Stomach smooth muscle (tissue), 2 donors: ENCODE results near the gene SMARCD3.

Experiments used
- H3K27ac ChIP-seq: one replicate; pipeline ENCODE4 v1.7.0; 2013; ENCODE audit warnings: mild to moderate bottlenecking, low read length, inconsistent platforms
- H3K27me3 ChIP-seq, 2 donors: one replicate each; pipeline ENCODE4 v1.7.0; 2013; ENCODE audit warnings: low read length in 2 of 2; ENCODE audit not compliant: insufficient read depth in 2 of 2, control insufficient read depth in 1 of 2
- H3K36me3 ChIP-seq, 2 donors: one replicate each; pipeline ENCODE4 v1.7.0; 2013; ENCODE audit warnings: low read length in 2 of 2; ENCODE audit not compliant: control insufficient read depth in 2 of 2, insufficient read depth in 2 of 2
- H3K4me1 ChIP-seq: one replicate; pipeline ENCODE4 v1.7.0; 2013; ENCODE audit warnings: low read length; ENCODE audit not compliant: control insufficient read depth, insufficient read depth
- H3K4me3 ChIP-seq, 2 donors: one replicate each; pipeline ENCODE4 v1.7.0; 2013; ENCODE audit warnings: low read length in 2 of 2
- H3K9ac ChIP-seq, 2 donors: one replicate each; pipeline ENCODE4 v1.7.0; 2013; ENCODE audit warnings: low read length in 2 of 2, mild to moderate bottlenecking in 1 of 2
- H3K9me3 ChIP-seq, 2 donors: one replicate each; pipeline ENCODE4 v1.7.0; 2013; ENCODE audit warnings: low read length in 2 of 2; ENCODE audit not compliant: control insufficient read depth in 2 of 2
- donor health status: healthy.
- donor health status: Pancreatic carcinoma.

SMARCD3 gene

DNA sequence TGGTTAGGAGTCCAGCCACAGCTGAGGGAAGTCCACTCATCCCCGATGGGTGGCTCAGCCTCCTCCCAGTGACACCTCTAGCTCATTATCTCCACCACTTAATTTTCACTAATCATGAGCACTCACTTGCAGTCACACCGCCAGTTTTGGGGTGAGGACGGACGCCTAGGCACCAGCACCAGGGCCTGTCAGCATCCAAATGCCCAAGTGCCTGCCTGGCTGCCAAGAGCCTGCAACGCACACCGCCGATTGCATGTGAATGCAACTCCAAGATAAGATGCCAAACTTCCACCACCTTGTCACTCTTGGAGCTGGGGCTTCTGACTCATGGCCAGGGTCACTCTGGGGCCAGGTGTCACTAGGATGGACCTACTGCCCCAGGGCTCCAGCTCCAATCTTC lies 24.4 kb upstream of the SMARCD3 start:
- Histone ChIP-seq H3K4me1 (peaks cover 24% of the 10 kb centered on the region), H3K4me3 (no peak overlapping the region), H3K27me3 (no peaks in the 10 kb centered on the region), H3K36me3 (peaks cover 0 to 2% of the 10 kb centered on the region in 2 donors), H3K27ac (no peak overlapping the region), H3K9me3 (no peaks in the 10 kb centered on the region), H3K9ac (no peak overlapping the region)

- Histone ChIP-seq H3K9ac (no peak overlapping the region), H3K4me3 (no peak overlapping the region), H3K9me3 (no peaks in the 10 kb centered on the region), H3K27me3 (no peaks in the 10 kb centered on the region), H3K27ac (no peak overlapping the region), H3K36me3 (peaks cover 0 to 2% of the 10 kb centered on the region in 2 donors), H3K4me1 (peaks cover 19% of the 10 kb centered on the region)
Observed at GRCh38 chr7:151272405-151272804, 23.9 kb upstream of the SMARCD3 start.

GRCh38 chr7:151271699-151272355 lies 23.3 kb upstream of the SMARCD3 start:
- peaks cover 0 to 2% of the 10 kb centered on the region in 2 donors for H3K36me3 ChIP-seq
- no peak overlapping the region for H3K9ac ChIP-seq
- H3K4me1 ChIP-seq, result peaks cover 15% of the 10 kb centered on the region
- no peak overlapping the region for H3K27ac ChIP-seq
- no peaks in the 10 kb centered on the region for H3K9me3 ChIP-seq
- no peaks in the 10 kb centered on the region for H3K27me3 ChIP-seq
- H3K4me3 ChIP-seq, result no peak overlapping the region

DNA sequence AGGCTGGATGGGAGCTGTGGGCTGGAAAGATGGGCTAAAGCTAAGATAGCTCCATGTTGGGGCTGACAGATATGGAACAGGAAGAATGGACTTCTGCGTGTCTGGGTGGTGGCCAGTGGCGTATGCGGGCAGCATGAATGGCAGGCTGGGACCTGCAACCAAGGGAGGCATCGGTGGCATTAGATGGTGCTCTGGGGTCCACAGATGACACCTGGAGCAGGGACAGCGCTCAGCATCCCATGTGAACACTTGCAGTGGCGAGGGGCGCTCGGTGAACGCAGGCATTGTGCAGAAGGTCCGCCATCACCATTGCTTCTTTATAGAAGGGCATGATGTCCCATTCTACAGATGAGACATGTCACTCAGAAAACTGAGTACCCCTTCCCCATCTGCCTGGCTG lies 21.0 kb upstream of the SMARCD3 start:
- Histone ChIP-seq H3K9ac (no peak overlapping the region), H3K4me3 (no peak overlapping the region), H3K27me3 (no peaks in the 10 kb centered on the region), H3K9me3 (no peaks in the 10 kb centered on the region), H3K4me1 (peaks cover 5% of the 10 kb centered on the region), H3K27ac (no peak overlapping the region), H3K36me3 (peaks cover 0 to under 1% of the 10 kb centered on the region in 2 donors)

DNA sequence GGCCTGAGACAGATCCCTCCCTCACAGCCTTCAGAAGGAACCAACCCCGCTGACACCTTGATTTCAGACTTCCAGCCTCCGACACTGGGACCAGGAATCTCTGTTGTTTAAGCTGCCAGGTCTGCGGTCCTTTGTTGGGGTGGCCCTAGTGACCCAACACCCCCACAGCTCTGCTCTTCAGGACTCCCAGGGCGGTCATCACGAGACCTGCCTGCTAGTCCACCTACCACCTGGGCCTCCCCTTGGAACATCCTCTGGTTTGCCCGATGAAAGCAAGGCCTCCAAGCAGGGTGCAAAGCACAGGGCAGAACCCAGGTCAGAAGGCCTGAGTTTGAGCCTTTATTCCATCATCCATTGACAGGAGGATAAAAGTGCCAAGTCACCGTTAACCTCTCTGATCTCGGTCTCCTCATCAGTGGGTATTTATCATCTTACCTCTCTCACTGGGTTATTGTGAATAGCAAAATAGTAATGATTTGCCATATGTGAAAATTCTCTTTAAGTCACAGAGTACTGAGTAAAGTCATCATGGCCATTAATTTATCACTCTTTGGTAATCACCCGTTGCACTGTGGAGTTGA lies 16.9 kb upstream of the SMARCD3 start:
- H3K27me3 ChIP-seq, result no peaks in the 10 kb centered on the region
- no peaks in the 10 kb centered on the region for H3K9me3 ChIP-seq
- no peaks in the 10 kb centered on the region for H3K36me3 ChIP-seq
- no peak overlapping the region for H3K4me3 ChIP-seq
- H3K27ac ChIP-seq, result no peak overlapping the region
- H3K4me1 ChIP-seq, result no peaks in the 10 kb centered on the region
- no peak overlapping the region for H3K9ac ChIP-seq

DNA sequence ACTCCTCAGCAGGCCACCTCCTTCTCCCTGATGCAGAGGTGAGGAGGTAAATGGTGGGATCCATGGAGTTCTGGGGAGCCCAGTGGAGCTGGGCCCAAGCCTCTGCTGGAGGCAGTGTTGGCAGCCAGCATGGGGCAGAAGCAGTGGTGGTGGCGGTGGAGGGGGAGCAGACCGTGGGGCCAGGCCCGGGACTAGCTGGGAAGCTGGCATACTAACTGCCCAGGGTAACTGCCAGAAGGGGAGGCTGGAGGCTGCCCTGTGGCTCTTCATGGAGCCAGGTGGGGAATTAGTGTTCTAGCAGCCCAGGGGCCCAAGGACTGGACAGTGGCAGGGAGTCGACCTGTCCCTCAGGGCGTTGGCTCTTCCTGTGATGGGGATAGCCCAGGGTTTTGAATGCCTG lies 16.1 kb upstream of the SMARCD3 start:
- no peak overlapping the region for H3K4me3 ChIP-seq

DNA sequence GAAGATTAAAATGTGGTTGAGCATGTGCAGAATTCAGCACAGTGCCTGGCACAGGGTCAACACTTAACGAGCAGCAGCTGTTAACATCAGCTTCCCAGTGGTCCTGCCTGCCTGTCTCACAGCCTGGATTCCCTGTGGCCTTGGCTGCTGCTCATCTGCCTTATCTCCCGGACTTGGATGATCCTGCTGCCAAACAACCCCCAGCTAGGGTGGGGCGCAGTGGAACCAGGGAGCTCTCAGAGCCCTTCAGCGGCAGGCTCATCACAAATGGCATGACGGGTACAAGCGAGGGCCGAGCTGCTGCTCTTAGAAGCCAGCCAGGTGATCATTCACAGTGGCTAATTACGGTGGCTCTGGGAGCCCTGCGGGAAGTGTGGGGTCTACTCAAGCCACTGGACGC lies 13.0 kb upstream of the SMARCD3 start:
- Histone ChIP-seq H3K9me3 (no peaks in the 10 kb centered on the region), H3K27ac (no peak overlapping the region), H3K4me1 (no peaks in the 10 kb centered on the region), H3K27me3 (no peaks in the 10 kb centered on the region), H3K9ac (no peak overlapping the region), H3K4me3 (no peak overlapping the region), H3K36me3 (no peaks in the 10 kb centered on the region)

More for the DNA sequence above, 16.1 kb upstream of the SMARCD3 start:
- Histone ChIP-seq H3K9ac (no peak overlapping the region), H3K9me3 (no peaks in the 10 kb centered on the region), H3K27me3 (no peaks in the 10 kb centered on the region), H3K4me1 (no peaks in the 10 kb centered on the region), H3K36me3 (no peaks in the 10 kb centered on the region), H3K27ac (no peak overlapping the region)

DNA sequence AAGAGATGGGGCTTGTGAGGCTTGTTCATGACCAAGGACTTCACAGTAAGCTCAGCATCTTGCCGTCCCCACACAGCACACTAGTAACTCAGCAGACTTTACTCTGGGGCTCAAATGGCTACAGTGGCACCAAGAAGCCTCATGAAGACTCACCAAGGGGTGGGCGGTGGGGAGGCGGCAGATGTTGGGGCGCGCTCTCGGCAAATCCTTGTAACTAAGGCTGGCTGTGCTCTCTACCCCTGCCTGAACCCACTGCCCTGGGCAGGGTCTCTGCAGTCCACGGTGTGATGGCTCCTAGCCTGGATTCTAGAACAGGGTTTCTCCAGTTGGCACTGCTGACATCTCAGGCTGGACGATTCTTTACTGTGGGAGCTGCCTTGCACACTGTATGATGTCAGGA lies 12.4 kb upstream of the SMARCD3 start:
- Histone ChIP-seq H3K9me3 (no peaks in the 10 kb centered on the region), H3K9ac (no peak overlapping the region), H3K27ac (no peak overlapping the region), H3K27me3 (no peaks in the 10 kb centered on the region), H3K4me1 (no peaks in the 10 kb centered on the region), H3K4me3 (no peak overlapping the region), H3K36me3 (no peaks in the 10 kb centered on the region)

GRCh38 chr7:151260471-151260870 lies 12.0 kb upstream of the SMARCD3 start:
- H3K4me3 ChIP-seq, result no peak overlapping the region
- H3K27me3 ChIP-seq, result no peaks in the 10 kb centered on the region
- no peaks in the 10 kb centered on the region for H3K9me3 ChIP-seq
- H3K9ac ChIP-seq, result no peak overlapping the region
- H3K36me3 ChIP-seq, result no peaks in the 10 kb centered on the region
- no peaks in the 10 kb centered on the region for H3K4me1 ChIP-seq
- no peak overlapping the region for H3K27ac ChIP-seq

- Histone ChIP-seq H3K27ac (no peak overlapping the region), H3K9ac (no peak overlapping the region), H3K36me3 (no peaks in the 10 kb centered on the region), H3K9me3 (no peaks in the 10 kb centered on the region), H3K4me1 (peaks cover 14% of the 10 kb centered on the region), H3K27me3 (no peaks in the 10 kb centered on the region), H3K4me3 (no peak overlapping the region)
Observed at GRCh38 chr7:151257990-151258389, 9.5 kb upstream of the SMARCD3 start.

DNA sequence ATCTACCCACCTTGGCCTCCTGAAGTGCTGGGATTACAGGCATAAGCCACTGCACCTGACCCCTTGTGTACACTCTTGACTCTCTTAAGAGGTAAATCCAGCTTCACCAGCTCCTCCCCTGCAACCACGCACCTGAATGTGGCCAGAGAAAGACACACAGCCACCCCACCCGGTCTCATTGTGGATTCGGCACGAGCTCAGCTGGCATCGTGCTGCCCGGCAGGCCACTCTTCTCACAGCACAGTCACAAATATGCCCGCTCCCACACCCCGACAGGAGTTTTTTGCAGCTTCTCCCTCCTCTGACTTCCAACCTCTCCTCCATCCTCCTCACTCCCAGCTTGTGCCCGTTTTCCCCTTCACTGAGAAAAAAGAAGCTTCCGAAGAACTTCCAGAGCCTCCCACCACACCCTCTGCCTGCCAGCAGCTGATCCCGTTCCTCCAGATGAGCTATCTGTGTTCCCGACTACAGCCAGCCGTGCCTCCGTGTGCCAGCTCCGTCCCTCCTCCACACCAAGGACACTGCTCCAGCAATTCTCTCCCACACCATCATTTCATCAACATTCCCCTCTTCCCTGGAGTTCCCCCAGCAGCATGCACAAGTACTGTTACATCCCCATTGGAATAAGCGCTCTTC lies 8.0 kb upstream of the SMARCD3 start:
- no peak overlapping the region for H3K27ac ChIP-seq
- no peaks in the 10 kb centered on the region for H3K36me3 ChIP-seq
- no peak overlapping the region for H3K9ac ChIP-seq
- H3K27me3 ChIP-seq, result no peaks in the 10 kb centered on the region
- H3K4me1 ChIP-seq, result peaks cover 23% of the 10 kb centered on the region
- H3K9me3 ChIP-seq, result no peaks in the 10 kb centered on the region
- no peak overlapping the region for H3K4me3 ChIP-seq
